Measurements from ENCODE around the gene TSPO. TPM values are rescaled to one million over a fixed set of nuclear protein-coding genes. Genes with fewer than 3 reads are reported as not detected.

TSPO gene
- total RNA-seq, 1 experiment from 2014 or later = 146 TPM

DNA sequence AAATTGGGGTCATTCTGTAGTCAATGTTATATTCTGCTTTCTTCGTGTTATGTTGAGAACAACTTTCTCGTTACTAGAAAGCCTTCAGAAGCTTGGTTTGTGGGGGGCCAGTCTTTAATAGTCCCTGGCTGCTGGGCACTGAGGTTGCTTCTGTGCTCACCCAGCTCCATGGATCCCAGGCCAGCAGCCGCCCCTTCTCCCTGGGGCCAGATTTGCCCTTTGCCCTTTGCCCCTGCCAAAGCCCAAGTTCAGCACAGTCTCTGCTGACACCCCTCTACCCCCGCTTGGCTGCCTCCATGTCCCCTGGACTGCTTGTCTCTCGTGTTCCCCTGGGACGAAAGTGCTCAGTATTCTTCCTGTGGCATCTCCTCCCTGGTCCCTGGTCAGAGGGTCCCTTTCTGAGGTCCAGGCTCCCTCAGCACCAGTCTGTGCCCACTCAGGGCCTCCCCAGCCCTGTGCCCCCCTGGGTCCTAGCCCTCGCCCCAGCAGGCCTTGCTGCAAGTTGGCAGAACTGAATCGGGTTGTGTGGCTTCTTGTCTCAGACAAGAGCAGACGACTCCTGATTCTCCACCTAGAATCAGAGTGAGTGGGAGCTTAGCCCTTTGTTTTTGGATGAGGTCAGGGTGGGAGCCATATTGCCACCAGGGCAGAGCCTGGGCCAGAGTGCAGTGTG lies 6.7 kb downstream of the TSPO start:
- no peak for DNase-seq (ENCODE audit: extremely low read depth, low read depth)

DNA sequence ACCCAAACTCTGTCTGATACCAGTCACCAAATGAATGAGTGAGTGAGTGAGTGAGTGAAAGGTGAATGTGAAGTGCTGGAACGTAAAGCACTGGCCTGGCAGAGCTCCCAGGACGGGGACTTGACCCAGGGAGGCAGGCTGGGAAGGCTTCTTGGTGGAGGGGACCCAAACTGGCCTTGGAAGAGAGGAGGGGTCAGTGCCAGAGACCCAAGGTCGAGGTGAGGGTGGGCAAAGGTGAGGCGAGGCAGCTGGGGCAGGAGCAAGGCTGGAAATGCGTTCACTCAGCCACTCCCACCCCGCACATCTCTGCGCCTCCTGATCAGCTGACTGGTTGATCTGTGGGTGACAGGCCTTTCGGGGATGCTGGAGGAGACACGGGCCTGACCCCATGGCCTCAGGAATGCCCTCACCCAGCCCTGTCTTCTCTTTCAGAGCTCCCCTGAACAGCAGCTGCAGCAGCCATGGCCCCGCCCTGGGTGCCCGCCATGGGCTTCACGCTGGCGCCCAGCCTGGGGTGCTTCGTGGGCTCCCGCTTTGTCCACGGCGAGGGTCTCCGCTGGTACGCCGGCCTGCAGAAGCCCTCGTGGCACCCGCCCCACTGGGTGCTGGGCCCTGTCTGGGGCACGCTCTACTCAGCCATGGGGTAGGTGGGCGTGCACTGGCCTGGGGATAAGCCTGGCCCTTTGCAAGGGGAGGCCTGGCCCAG lies 7.6 kb downstream of the TSPO start:
- DNase-seq (ENCODE audit: extremely low read depth, low read depth) = no peak

DNA sequence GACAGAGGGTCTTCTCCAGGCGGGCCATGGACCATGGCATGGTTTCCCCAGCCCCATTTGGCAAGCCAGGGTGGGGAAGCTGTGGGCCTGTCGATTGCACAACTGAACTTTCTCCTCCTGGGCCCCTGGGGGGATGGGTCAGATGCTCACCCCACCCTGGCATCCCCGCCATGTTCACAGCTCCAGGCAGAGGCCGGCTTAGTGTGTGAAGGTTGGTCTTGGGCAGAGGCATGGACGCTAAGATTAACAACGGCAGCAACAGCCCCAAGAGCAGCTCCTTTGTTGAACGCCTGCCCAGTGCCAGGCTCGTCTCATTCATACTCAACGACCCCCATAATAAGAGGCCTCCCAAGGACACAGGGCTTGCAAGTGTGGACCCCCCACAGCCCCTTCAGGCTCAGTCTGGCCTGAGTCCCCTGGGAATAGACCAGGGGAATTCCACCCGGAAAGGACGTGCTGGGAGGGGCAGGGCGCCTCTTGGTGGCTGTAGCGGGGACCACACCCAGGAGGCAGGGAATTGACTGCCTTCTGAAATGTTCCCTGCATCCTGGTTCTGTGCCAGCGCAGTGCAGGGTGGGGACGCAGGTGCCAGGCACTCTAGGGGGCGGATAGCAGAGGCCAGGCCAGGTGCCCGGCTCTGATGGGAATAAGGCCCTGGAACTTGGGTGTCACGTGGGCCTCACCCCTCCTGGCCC lies 8.3 kb downstream of the TSPO start:
- DNase-seq (ENCODE audit: extremely low read depth, low read depth) = no peak

DNA sequence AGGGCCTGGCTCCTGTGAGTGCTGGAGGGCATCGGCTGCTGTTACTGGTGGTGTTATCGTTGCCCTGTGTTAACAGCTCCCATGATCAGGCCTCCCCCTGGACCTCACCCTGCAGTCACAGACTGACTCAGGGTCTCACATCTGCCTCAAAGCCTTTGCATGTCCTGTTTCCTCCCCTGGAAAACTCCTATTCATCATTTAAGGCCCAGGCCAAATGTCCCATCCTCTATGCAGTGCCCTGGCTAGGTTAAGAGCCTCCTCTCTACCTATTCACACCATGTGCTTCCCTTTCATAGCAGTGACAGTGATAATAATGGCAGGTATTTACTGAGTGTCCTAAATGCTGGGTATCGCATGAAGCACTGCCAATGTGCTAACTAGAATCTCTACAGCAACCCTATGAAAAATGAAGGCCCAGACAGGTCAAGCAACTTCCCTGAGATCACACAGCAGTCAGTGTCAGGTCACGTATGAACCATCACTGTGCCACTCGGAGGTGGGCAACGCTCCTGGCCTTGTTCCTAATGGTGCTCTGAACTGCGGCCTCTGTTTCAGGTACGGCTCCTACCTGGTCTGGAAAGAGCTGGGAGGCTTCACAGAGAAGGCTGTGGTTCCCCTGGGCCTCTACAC lies 9.3 kb downstream of the TSPO start:
- DNase-seq (ENCODE audit: extremely low read depth, low read depth) = no peak

DNA sequence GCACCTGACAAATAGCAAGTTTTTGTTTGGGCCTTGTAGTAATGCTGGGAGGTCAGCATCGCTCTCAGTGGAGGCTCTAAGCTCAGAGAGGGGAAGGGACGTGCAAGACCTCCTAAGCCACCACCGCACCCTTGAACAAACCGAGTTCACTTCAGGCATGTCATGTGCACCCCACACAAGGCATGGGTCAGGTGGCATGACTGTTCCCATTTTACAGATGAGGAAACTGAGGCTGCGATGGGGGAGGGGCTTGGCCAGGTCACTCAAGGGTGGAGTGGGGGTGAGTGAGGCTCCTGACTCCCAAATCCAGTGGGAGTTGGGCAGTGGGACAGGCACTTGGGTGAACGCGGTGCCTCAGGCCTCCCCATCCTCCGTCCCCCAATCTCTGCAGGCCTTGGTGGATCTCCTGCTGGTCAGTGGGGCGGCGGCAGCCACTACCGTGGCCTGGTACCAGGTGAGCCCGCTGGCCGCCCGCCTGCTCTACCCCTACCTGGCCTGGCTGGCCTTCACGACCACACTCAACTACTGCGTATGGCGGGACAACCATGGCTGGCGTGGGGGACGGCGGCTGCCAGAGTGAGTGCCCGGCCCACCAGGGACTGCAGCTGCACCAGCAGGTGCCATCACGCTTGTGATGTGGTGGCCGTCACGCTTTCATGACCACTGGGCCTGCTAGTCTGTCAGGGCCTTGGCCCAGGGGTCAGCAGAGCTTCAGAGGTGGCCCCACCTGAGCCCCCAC lies 11.2 kb downstream of the TSPO start:
- no peak for DNase-seq (ENCODE audit: extremely low read depth, low read depth)

DNA sequence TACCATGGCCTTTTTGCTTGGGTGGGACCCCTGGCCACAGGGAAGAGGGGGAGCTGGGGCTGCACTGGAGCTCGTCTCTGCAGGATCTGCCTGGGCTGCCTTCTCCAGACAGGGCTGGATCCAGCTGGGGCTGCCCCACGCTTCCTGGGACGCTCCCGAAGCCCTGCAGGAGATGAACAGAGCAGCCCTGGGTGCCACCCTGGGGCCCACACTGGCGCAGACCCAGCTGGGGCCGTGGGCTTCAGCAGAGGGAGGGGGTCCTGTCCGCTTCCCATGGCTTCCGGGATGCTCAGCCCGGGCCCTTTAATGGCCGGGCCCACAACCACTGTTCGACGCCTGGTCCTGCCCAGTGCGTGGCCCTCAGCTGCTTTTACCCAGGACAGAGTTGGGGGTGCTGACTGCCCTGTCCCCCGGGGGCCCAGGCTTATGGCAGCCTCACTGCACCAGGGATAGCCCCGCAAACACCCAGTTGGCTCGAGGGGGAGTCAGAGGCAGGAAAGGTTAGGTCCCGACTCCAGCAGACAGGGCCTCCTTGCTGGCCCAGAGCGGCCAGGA lies 12.0 kb downstream of the TSPO start:
- DNase-seq (ENCODE audit: extremely low read depth, low read depth) = no peak

DNA sequence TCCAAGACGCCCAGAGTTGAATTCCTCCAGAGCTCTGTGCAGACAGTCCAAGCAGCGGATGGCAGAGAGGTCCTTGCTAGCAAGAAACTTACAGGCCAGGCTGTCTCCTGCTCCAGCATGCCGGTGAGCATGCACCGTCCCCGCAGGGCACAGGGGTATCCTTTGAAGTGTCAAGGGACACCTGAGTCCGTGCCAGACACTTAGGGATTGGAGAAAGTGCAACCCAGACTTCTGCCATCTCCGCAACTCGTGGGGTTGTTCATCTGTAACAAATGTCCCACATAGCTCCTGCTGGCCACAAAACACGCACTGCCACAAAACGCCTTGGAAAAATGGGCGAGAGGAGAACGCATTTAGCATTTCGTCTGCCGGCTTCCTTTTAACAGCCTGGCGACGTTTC lies 13.3 kb downstream of the TSPO start:
- no peak for DNase-seq (ENCODE audit: extremely low read depth, low read depth)

DNA sequence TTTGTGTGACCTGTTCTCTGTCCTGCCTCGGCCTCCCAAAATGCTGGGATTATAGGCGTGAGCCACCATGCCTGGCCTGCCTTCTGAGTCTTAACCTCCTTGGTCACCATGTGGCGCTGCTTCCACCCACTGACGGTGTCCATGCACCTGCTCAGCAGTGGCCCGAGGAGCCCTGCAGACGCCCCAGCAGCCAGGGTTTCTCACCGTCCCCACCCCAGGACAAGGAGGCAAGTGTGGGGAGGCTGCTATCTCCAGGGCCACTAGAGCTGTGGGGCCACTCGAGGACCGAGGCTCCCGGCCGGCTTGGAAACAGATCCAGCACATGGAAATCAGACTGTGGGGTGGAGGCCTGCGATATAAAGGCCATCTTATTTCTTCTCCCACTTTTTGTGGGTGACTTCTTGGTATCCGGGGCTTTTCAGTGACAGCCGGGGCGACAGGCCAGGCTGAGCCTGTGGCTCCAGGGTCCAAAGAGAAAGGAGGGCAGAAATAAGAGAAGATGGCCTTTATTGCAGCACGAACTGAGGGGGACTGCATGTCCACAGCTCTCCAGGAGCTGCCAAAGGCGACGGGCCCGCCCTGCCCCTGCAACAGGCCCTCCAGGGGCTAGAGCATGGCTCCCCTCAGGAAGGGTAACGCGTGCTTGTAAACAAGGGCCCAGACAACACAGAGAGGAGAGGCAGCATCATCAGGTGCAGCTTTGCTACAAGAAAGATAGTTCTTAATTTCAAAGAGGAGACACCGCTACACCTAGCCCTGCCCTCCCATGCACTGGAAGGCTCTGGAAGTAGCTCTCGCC lies 15.0 kb downstream of the TSPO start:
- DNase-seq (ENCODE audit: extremely low read depth, low read depth) = no peak

DNA sequence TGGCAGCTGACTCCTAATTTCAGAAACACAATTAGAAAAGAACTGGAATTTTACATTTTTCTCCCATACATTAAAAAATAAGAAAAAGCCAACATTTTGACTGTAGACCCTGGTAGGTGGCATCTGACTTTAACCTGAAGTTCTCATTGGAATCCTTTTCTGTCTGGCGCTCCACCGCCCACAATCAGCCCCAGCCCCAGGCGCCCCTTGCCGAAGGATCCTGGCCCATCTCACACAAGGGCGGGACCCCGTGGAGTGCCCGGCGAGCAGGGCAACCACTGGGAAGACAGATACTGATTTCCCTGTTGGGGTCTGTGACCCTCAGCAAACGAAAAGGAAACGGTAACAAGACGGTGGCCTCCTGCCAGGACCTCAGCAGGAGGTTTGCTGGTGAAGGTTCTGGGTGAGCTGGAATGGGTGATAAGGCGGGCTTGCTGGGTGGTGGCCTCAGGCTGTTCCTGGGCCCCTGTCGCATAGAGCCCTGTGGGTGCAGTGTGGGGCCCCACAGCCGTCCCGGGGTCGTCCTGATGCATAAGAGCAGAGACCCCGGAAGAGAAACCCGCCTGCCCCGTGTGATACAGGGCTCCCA lies 15.7 kb downstream of the TSPO start:
- DNase-seq (ENCODE audit: extremely low read depth, low read depth) = no peak

DNA sequence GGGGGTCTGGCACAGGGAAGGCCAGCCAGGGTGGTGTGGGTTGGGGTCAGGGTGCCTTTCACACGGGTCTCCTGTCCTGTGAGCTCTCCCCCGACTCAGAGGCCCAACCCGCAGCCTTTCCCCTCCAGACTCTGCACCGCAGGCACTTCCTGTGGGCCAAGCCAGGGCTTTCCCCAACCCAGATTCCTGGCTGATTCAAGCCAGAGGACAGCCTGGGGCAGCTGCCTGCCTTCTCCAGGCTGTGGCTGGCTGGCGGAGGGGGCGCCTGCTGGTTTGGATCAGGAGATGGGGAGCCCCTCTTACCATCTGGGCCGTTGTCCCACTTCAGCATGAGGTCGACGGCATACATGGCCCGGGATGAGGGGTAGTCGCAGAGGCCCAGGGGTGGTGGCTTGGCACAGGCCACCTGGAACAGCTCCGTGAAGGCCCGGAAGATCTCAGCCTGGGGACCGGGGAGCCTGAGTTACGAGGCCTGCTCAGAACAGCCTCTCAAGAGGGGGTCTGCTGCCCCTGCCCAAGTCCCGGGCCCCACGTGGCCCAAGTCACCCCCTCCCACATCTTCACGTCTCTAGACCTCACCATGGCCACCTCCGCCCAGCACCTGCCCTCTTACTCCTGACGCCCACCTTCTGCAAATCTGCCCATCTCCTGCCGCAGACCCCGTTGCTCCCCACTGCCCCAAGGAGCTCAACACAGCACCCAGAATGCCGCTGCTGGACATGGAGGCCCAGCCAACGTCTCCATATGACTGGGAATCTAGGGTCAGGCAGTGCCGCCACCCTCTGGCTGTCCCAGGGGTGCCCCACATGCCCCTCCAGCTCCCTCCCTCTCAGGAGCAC lies 17.3 kb downstream of the TSPO start:
- no peak for DNase-seq (ENCODE audit: extremely low read depth, low read depth)

DNA sequence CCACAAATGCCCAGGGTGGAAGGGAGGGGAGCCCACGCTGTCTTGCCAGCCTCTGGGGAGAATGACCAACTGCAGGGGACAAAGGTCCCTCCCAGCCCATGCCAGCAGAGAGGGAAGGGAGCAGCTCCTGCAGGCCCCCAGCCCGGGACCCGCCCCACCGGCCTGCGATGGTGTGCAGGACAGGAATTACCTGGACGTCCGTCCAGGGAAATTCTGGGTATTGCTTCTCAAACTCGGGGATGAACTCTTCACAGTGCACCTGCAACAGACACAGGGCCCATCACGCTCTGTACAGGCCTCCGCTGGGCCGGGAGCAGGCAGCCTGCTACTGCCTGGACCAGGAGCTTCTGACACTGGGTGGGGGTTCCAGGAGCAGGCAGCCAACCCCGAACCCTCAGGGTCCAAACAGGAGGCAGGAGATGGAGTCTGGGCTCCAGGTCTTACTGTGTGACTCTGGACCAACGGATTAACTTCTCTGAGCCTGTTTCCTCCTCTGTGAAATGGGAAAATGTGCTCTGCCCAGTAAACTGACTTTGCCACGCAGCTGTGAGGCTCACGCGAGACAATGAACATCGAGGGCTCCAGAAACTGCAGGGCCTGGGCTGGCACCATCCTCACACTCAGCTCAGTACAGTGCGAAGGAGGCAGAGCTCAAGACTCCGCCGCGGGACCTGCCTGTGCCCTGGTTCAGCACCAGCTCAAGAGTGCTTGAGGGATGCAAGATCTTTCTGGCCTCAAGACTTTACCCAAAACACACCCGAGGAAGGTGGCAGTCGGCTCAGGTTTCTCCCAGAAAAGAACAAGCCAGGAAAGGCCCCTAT lies 18.2 kb downstream of the TSPO start:
- no peak for DNase-seq (ENCODE audit: extremely low read depth, low read depth)

DNA sequence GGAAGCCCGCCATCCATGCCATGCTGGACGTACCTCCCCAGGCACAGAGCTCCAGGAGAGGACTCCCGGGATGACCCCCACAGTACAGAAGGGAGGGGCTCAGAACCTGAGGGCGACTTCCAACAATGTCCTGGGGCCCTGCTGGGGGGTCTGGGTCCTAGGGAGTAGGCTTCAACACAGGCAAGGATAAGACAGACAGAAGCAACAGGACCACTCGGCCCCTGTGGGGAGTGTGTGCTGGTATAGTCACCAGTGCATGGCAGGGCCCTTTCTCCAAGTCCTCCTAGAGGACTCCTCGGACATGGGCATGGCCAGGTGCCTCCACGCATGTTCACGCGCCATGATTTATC lies 18.7 kb downstream of the TSPO start:
- no peak for DNase-seq (ENCODE audit: extremely low read depth, low read depth)

DNA sequence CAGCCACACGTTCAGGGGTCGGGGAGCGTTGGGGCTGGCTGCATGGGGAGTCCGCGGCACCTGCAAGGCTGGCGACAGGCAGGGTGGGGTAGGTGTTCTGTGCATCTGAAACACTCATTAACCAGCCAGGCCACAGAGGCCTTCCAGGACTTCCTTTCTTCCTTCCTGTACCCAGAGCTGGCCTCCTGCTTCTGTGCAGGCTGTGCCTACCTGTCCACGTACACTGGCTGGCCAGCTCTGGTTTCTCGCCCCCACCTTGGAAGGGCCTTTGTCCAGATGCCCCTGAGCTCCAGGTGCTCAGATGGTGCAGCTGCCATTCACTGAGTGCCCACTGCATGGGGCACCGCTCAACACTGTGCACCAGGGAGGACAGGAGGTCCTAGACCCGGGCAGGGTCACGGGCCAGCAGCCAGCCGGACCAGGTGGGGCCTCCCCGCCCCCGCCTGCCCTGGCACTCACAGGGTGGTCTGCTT lies 19.7 kb downstream of the TSPO start:
- DNase-seq (ENCODE audit: extremely low read depth, low read depth) = no peak

DNA sequence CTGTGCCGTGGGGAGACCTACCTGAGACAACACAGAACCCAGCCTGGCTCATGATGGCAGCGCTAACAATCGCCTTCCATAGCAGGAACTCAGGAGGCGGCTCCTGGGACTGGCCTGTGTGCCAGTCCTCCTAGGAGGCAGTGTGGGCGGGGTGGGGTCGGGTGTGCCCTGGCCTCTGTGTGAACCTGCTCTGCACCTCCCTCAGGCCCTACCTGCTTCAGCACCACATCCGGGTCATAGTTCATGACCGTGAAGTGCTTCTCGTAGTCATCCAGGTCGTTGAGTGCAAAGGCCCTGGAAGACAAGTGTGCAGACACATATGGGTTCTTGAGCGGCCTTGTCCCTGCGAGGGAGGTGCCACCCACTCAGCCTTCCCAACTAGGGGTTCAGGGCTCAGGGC lies 20.2 kb downstream of the TSPO start:
- no peak for DNase-seq (ENCODE audit: extremely low read depth, low read depth)

DNA sequence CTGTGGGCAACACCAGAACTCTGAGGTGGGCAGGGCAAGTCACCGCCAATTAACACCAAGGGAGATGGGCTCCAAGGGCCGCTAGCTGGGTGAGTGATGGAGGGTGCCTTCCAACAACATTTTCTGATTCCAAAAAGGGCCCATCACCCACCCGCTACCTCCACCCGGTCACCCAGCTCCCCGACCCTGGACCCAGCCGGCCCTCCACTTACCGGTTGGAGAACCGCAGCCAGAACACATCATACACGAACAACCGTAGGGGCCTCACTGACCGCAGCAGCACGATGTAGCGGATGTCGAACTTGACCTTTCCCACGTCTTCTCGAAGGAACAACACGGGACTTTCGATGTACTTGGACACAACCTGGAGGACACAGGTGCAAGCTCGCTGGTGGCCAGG lies 20.8 kb downstream of the TSPO start:
- no peak for DNase-seq (ENCODE audit: extremely low read depth, low read depth)

DNA sequence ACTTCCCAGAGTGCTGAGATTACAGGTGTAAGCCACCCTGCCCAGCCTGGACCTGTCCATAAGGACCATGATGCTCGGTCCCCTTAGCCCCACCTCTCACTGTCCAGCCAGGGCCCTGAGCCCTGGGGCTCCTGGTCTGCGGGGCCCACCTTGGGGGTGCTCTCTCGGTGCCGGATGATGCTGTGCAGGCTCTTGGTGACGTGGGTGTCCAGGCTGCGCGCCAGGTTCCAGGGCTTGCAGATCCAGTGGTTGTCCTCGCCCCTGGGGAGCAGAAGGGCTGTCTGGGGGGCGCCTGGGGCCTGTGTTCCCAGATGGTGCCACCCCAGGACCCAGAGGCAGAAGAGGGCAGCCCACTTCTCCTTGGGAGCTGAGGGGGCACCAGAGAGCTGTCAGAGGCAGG lies 22.2 kb downstream of the TSPO start:
- DNase-seq (ENCODE audit: extremely low read depth, low read depth) = no peak

DNA sequence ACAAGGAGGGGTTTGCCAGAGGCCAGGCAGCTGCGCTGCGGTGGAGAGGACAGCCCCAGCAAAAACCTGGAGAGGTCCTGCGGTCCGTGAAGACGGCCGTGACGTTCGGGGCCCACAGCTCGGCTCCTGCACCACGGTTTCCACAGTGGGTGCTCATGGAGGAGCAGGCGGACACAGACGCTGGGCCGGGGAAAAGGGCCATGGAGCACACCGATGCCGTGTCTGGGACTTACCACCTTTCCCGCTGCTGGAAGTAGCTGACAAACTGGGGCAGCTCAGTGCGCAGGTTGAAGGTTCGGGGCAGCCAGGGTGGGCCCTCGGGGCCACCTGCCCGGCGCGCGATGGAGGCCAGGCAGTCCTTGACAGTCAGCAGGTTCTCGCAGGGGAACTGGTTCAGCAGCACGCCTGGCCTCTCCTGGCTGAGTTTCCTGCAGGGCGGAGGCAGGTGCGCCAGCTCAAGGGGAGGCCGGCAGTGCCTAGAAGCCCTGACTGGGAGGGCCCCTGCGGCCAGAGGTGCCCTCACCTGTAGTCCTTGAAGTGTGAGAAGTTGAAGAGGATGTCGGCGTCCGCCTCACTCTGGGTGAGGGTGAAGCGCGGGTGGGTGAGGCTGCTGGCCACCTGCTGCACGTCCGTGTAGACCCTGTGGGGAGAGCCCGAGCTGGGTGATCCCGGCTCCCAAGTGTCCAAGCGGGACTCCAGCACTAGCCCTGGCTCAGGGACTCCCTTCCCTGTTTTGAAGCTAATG lies 22.8 kb downstream of the TSPO start:
- DNase-seq (ENCODE audit: extremely low read depth, low read depth) = no peak
